A673 (cell line): ENCODE data around the gene BEGAIN. TPM values are rescaled to one million over a fixed set of nuclear protein-coding genes. Genes with fewer than 3 reads are reported as not detected.

Experiments
- BruUV-seq: library from RNA; stranded (reverse); fragments of 400-500 nt; replicated peaks from 2 replicates; lab custom pipeline; 2021; lab: Mats Ljungman, UMichigan
- CTCF ChIA-PET: fragments of 300-600 bp; sonication (Branson Sonifier 250); formaldehyde crosslinking; loops from one replicate; lab custom pipeline; 2022; ENCODE audit warnings: antibody characterized with exemption; lab: Charles Lee
- POLR2A ChIA-PET: fragments of 300-600 bp; sonication (Branson Sonifier 250); formaldehyde crosslinking; loops from one replicate; lab custom pipeline; 2022; ENCODE audit warnings: antibody characterized with exemption; ENCODE audit not compliant: low non-redundant PET; lab: Charles Lee
- DNase-seq: peaks from one replicate; pipeline ENCODE4 v3.0.0-alpha.2; 2015; ENCODE audit warnings: low spot score
- H3K27ac ChIP-seq: fragments of 200-600 bp; sonication (generic); 2 replicates; pipeline ENCODE4 v1.5.1; 2016; ENCODE audit warnings: mixed run types, low read depth, mild to moderate bottlenecking, mixed read lengths, antibody characterized with exemption, low read length; ENCODE audit not compliant: poor library complexity, severe bottlenecking
- H3K27me3 ChIP-seq: fragments of 200-600 bp; sonication (generic); replicated peaks from 2 replicates; pipeline ENCODE4 v1.6.1; 2017; ENCODE audit warnings: mixed run types, low read depth, mild to moderate bottlenecking, mixed read lengths, antibody characterized with exemption, low read length; ENCODE audit not compliant: insufficient read depth, poor library complexity
- H3K36me3 ChIP-seq: fragments of 200-600 bp; sonication (generic); 2 replicates; pipeline ENCODE4 v1.6.1; 2016; ENCODE audit warnings: mixed run types, mild to moderate bottlenecking, mixed read lengths, antibody characterized with exemption, low read length; ENCODE audit not compliant: insufficient read depth, poor library complexity, severe bottlenecking
- H3K4me1 ChIP-seq: fragments of 200-600 bp; sonication (generic); 2 replicates; pipeline ENCODE4 v1.6.1; 2017; ENCODE audit warnings: mixed run types, mild to moderate bottlenecking, mixed read lengths, antibody characterized with exemption, low read length; ENCODE audit not compliant: insufficient read depth, poor library complexity, severe bottlenecking
- H3K4me3 ChIP-seq: fragments of 200-600 bp; sonication (generic); 2 replicates; pipeline ENCODE4 v1.5.1; 2016; ENCODE audit warnings: low read depth, mixed run types, mild to moderate bottlenecking, mixed read lengths, low read length; ENCODE audit not compliant: poor library complexity, severe bottlenecking
- H3K9me3 ChIP-seq: fragments of 200-600 bp; sonication (generic); 2 replicates; pipeline ENCODE4 v1.6.1; 2016; ENCODE audit warnings: mixed run types, low read depth, mild to moderate bottlenecking, mixed read lengths, antibody characterized with exemption, low read length; ENCODE audit not compliant: poor library complexity, severe bottlenecking
- EZH2 ChIP-seq: fragments of 200-600 bp; sonication (generic); IDR thresholded peaks from 2 replicates; pipeline ENCODE4 v1.6.1; 2017; ENCODE audit warnings: borderline replicate concordance, low read depth, mild to moderate bottlenecking, mixed read lengths, antibody characterized with exemption, low read length; ENCODE audit not compliant: poor library complexity, severe bottlenecking
- intact Hi-C: fragments of 100-400 bp; cut with micrococcal nuclease; formaldehyde crosslinking; loops from one replicate; pipeline ENCODE4 v1.10.0; 2022; ENCODE audit not compliant: unreplicated experiment
- total RNA-seq: library from RNA; stranded (reverse); gene quantifications from 2 replicates; pipeline ENCODE4 v1.2.3, GENCODE V29; 2021
- TF ChIP-seq, protein P1 (sequence below): fragments of 300-800, 200-600 bp; sonication (generic); conservative IDR thresholded peaks from 2 replicates; pipeline ENCODE4 v1.5.1; 2017; ENCODE audit warnings: low read depth, mild to moderate bottlenecking, antibody characterized with exemption, low read length, moderate library complexity, mixed read lengths

Gene BEGAIN
- total RNA-seq, 1 experiment from 2014 or later: 0.84 TPM

DNA sequence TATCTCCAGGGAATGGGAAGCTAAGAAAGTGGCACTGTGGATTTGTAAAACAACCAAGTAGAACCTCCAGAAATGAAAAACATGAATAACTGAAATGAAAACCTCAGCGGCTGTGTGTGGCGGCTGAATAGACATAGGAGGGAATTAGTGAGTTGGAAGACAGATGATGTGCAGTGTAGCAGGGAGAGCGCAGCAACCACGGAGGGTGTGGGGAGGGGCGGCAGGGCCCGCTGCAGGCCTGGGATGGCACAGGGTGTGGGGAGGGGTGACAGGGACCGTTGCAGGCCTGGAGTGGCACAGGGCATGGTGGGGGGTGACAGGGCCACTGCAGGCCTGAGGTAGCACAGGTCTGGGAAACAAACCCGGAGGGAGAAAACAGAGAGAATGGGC lies 51.1 kb downstream of the BEGAIN start:
- no peak for TF ChIP-seq EZH2
- TF ChIP-seq, protein P1, sequence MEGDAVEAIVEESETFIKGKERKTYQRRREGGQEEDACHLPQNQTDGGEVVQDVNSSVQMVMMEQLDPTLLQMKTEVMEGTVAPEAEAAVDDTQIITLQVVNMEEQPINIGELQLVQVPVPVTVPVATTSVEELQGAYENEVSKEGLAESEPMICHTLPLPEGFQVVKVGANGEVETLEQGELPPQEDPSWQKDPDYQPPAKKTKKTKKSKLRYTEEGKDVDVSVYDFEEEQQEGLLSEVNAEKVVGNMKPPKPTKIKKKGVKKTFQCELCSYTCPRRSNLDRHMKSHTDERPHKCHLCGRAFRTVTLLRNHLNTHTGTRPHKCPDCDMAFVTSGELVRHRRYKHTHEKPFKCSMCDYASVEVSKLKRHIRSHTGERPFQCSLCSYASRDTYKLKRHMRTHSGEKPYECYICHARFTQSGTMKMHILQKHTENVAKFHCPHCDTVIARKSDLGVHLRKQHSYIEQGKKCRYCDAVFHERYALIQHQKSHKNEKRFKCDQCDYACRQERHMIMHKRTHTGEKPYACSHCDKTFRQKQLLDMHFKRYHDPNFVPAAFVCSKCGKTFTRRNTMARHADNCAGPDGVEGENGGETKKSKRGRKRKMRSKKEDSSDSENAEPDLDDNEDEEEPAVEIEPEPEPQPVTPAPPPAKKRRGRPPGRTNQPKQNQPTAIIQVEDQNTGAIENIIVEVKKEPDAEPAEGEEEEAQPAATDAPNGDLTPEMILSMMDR: no peak
- BruUV-seq: no TSS peak
- intact Hi-C loops: no loop called here
- Histone ChIP-seq H3K27ac (no peak overlapping the region), H3K4me3 (no peak overlapping the region), H3K4me1 (no peaks in the 10 kb centered on the region), H3K27me3 (no peaks in the 10 kb centered on the region), H3K9me3 (no peaks in the 10 kb centered on the region), H3K36me3 (no peaks in the 10 kb centered on the region)
- DNase-seq: no peak
- CTCF ChIA-PET: no interaction called here
- POLR2A ChIA-PET: no interaction called here

DNA sequence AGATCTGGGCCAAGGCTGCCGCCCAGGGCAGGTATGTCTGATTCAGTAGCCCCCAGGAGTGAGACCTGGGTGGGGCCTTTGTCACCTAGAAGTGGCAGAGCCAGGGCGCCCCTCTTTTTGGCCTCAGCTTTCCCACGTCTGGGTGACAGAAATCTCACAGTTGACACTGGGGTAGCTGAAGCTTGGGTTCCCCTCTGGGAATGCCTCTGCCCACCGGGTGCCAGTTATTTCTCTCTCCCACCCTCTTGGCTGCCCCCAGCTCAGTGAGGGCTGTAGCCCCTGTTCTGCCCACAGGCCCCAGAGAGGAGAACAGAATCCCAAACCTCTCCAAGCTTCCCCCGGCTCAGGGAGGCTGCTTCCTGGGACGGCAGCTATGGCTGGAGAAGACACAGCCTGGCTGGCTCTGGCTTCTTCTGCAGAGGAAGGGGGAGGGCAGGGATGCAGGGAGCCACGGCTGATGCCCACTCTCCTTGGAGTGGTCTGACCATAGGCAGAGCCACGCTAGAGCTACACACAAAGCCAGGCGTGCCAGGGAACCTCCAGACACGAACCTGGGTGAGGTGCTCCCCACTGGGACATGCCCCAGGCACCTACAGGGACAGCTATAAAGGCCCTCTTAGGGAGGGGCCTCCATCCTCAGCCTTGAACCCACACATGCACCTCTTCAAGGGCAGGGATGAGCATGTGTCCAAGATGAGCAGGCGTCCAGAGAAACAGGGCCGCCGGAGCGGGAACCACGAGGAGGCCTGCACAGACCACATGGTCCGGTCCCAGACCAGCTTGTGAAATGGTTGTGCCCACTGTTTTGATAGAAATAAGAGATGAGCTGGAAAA lies 51.7 kb downstream of the BEGAIN start:
- DNase-seq: no peak
- no peaks in the 10 kb centered on the region for H3K4me1 ChIP-seq
- H3K27ac ChIP-seq: no peak overlapping the region
- no TSS peak for BruUV-seq
- H3K9me3 ChIP-seq: no peaks in the 10 kb centered on the region
- TF ChIP-seq, protein P1: no peak
- no peak for TF ChIP-seq EZH2
- CTCF ChIA-PET: no interaction called here
- no peak overlapping the region for H3K4me3 ChIP-seq
- intact Hi-C loops: no loop called here
- POLR2A ChIA-PET: no interaction called here
- no peaks in the 10 kb centered on the region for H3K27me3 ChIP-seq
- no peaks in the 10 kb centered on the region for H3K36me3 ChIP-seq

DNA sequence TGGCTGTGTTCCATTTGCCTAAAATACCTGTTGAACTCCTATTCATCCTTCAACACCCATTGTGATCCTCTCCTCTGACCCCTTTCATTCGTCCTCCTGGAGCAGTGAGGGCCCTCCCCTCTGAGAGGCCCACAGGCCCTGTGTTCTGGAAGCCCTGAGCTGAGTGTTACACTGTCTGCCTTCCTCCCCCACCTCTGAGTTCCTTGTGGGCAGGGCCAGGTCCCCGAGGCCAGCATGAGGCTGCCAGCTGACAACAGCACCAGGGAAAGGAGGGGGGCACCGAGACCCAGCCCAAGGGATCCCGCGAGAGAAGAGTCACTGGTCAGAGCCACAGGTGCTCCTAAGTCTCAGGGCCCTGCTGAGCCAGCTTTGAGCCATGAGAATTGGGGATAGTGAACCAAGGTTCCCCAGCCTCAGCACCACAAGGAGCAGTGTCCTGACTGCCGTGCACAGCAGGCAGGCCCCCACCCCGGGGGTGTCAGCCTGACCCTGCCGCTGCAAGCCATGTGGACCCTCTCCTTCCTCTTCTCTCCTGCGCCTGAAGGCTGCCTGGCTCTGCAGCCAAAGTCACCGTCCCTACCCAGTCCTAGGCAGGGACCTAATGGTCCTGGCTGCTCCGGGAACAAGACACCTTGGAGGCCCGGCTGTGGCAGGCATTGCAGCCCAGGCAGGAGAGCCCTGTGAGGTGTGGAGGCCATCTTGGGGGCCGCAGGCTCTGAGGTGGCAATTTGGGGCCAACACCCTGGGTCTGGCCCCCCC lies 52.5 kb downstream of the BEGAIN start:
- CTCF ChIA-PET: no interaction called here
- H3K4me1 ChIP-seq: no peaks in the 10 kb centered on the region
- no TSS peak for BruUV-seq
- H3K36me3 ChIP-seq: no peaks in the 10 kb centered on the region
- no peaks in the 10 kb centered on the region for H3K27me3 ChIP-seq
- H3K9me3 ChIP-seq: no peaks in the 10 kb centered on the region
- intact Hi-C loops: no loop called here
- no peak overlapping the region for H3K27ac ChIP-seq
- no peak for TF ChIP-seq EZH2
- TF ChIP-seq, protein P1: no peak
- POLR2A ChIA-PET: no interaction called here
- H3K4me3 ChIP-seq: no peak overlapping the region
- DNase-seq: no peak
